Brain pericyte (primary cell): ENCODE data around the gene DIPK1A.
"Not testable (repeated sequence)": the region's sequence is repeated elsewhere in the genome, so short reads cannot be mapped to it uniquely, and the experiment has no call there.

ENCODE experiments used
- DNase-seq: peaks from one replicate; pipeline ENCODE4 v3.0.0-alpha.2; 2012; ENCODE audit warnings: low read depth, low spot score

The DIPK1A gene

GRCh38 chr1:92921031-92922023 lies 39.9 kb downstream of the DIPK1A start:
- no peak for DNase-seq

DNA sequence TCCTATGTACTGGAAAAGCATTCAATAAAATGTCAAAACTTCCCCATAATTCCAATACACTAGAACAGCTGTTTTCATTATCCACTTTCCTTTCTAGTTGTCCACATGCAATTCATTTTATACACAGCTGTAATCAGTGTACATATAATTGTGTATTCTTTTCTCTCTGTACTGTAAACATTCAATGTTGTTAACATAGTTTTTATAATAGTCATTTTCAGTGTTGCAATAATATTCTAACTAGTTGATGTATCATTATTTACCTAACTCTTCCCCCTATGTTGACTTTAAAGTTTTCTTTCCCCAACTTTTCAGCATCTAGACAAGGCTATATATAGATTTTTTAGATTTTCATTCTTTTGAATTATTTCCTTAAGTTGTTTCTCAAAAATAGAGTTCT lies 44.4 kb downstream of the DIPK1A start:
- no peak for DNase-seq

DNA sequence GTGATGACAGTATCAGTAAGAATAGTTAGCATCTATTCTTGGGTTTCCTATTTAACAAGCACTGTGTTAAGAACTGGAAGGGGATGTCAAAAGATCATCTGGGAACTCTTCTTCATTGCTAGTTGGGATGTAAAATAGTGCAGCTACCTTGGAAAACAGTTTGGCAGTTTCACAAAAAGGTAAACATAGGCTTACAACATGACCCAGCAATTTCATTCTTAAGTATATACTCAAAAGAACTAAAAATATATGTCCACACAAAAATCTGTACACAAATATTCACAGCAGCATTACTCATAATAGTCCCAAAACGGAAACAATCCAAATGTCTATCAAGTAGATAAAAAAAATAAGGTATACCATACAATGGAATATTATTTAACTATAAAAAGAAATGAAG lies 45.7 kb downstream of the DIPK1A start:
- no peak for DNase-seq

- DNase-seq, result no peak
Observed at GRCh38 chr1:92913093-92913819, 48.0 kb downstream of the DIPK1A start.

- no peak for DNase-seq
Observed at GRCh38 chr1:92910081-92910480, 51.2 kb downstream of the DIPK1A start.

DNA sequence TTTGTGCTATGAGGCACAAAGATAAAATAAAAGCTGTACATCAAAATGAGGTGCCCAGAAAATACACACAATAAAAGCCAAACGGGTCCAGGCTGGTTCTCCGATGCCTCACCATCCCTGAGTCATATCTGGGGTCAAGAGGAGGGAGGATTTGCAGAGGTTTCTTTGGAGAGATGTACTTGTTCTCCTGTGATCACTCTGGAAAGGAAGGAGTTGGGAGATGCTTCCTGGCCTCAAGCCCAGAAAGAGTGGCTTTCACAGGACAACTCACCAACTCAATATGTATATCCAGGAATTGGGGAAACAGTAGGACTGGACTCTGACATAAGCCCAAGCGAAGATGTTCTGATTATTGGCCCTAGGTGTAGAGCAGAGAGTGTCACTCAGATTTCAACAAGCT lies 51.9 kb downstream of the DIPK1A start:
- DNase-seq, result no peak

DNA sequence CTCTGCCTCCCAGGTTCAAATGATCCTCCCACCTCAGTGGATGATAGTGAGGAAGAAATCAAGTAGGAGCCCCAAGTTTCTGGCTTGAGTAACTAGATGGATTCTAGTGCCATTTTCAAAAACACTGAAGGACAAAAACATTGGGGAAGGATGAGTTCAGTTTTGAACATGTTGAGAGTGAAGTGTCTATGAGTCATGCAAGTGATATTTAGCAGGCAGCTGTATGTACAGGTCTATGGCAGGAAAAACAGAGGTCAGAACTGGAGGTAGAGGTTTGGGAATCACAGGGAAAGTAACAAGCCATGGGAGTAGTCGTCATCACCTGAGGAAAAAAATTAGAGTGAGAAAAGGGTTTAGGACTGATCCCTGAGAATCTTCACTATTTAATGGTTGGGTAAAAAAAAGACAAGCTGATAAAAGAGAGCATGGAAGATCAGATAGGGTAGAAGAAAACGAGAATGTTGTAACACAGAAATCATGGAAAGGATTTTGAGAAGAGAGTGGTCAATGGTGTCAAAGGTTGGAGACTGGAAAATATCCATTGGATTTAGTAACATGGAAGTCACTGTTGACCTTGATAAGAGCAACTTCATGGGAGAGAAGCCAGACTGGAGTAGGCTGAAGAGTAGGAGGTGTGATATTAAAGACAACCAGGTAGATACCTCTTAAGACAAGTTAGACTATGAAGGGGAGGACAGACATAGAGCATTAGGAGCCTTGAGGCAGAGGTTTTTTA lies 53.1 kb downstream of the DIPK1A start:
- DNase-seq, result no peak

- DNase-seq, result no peak
Observed at GRCh38 chr1:92903765-92904164, 57.5 kb downstream of the DIPK1A start.

GRCh38 chr1:92902406-92902744 lies 58.9 kb downstream of the DIPK1A start:
- no peak for DNase-seq

GRCh38 chr1:92901699-92902405 lies 59.4 kb downstream of the DIPK1A start:
- DNase-seq, result no peak

GRCh38 chr1:92901126-92901525 lies 60.1 kb downstream of the DIPK1A start:
- no peak for DNase-seq

- no peak for DNase-seq
Observed at GRCh38 chr1:92900539-92900938, 60.7 kb downstream of the DIPK1A start.

- no peak for DNase-seq
Observed at GRCh38 chr1:92899780-92900179, 61.5 kb downstream of the DIPK1A start.

DNA sequence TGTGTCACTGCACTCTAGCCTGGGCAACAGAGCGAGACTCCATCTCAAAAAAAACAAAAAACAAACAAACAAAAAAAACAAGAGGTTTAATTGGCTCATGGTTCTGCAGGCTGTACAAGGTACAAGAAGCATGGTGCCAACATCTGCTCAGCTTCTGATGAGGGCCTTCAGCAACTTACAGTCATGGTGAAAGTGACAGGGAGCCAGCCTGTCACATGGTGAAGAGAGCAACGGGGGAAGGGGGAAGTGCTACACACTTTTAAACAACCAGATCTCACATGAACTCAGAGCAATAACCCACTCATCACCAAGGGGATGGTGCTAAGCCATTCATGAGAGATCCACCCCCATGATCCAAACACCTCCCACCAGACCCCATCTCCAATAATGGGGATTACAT lies 63.2 kb downstream of the DIPK1A start:
- DNase-seq, result not testable (repeated sequence)

DNA sequence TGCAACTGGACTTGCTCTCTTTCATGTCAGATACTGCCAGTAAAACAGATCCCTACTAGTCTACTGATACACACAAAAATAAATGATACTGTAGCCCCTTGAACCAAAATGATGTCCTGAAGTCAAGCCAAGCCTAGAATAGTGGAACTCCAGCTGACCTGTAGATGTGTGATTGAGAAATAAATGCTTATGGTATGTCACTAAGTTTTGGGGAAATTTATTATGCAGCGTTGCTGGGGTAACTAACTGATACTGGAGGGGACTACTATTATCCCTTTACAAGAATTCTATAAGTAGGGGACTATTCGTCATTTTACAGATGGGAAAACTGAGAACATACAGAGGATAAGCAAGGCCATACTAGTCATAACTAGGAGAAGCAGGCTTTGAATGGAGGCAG lies 73.8 kb downstream of the DIPK1A start:
- DNase-seq, result no peak

GRCh38 chr1:92886886-92887419 lies 74.3 kb downstream of the DIPK1A start:
- DNase-seq, result no peak

DNA sequence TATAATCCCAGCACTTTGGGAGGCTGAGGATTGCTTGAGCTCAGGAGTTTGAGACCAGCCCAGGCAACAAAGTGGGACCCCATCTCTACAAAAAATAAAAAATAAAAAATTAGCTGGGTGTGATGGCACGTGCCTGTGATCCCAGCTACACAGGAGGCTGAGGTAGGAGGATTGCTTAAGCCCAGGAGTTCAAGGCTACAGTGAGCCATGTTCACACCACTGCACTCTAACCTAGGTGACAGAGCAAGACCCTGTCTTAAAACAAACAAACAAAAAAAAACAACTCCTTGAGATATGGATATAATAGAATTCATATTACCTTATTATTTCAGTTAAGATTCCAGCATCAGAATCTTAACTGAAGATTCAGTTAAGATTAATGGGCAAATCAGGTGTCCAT lies 77.1 kb downstream of the DIPK1A start:
- no peak for DNase-seq

DNA sequence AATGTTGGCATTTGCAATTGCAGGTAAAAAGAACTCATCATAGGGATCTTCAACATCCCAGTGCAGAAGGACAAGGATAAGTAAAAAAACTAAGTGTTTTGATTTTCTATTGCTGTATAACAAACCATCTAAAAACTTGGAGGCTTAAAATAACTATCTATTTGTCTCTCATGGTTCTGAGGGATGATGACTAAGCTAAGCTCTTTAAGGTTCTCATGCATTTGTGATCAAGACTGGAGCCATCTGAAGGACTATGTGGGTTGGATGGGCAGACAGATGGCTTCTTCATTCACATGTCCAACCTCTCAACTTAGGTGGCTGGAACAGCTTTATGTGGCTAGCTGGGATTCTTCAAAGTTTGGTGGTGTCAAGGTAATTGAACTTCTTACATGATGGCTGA lies 78.0 kb downstream of the DIPK1A start:
- no peak for DNase-seq

GRCh38 chr1:92882819-92883218 lies 78.4 kb downstream of the DIPK1A start:
- DNase-seq, result no peak

GRCh38 chr1:92881391-92881790 lies 79.9 kb downstream of the DIPK1A start:
- DNase-seq, result no peak

DNA sequence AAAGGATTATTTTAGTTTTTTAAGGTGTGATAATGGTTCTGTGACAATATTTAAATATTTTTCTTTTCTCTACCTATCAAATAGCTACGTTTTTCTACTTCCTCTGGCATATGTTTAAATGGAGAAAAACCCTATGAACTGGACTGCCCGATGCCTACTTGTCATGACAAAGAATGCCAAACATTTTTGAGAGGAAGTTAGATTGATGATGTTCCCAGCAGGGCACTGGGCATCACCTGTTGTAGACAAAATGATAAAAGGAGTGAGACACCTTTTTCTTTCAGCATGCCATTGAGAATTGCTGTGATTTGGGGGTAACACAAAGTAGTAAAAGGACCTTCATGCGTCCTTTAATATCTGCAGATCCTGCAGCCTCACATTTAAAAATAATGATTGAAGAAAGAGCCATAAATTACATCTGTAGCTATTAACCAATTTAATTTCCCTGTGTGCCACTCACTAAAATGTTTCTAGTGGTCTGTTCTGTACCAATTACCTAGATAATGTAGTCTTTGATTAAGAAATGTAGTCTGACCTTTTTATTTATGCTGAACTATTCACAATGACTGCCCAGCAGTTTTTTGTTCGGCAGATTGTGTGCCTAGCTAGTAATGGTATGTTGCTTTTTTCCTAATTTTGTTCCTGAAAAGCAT lies 81.8 kb downstream of the DIPK1A start:
- no peak for DNase-seq
